Effector CD4-positive, alpha-beta T cell (primary cell): ENCODE results near the gene ROBO1.

ENCODE experiments used
- DNase-seq: peaks from one replicate; pipeline ENCODE4 v3.0.0-alpha.2; 2020

ROBO1 gene

GRCh38 chr3:79002465-79003372 lies 765.1 kb downstream of the ROBO1 start:
- no peak for DNase-seq

- no peak for DNase-seq
Observed at GRCh38 chr3:79001255-79001654, 766.5 kb downstream of the ROBO1 start.

- no peak for DNase-seq
Observed at GRCh38 chr3:78999139-78999538, 768.7 kb downstream of the ROBO1 start.

- DNase-seq: no peak
Observed at GRCh38 chr3:78995087-78995486, 772.7 kb downstream of the ROBO1 start.

- DNase-seq: no peak
Observed at GRCh38 chr3:78994174-78995027, 773.4 kb downstream of the ROBO1 start.

GRCh38 chr3:78993375-78993774 lies 774.4 kb downstream of the ROBO1 start:
- no peak for DNase-seq

GRCh38 chr3:78992830-78993229 lies 775.0 kb downstream of the ROBO1 start:
- no peak for DNase-seq

- no peak for DNase-seq
Observed at GRCh38 chr3:78992400-78992799, 775.4 kb downstream of the ROBO1 start.

GRCh38 chr3:78991656-78992055 lies 776.1 kb downstream of the ROBO1 start:
- DNase-seq: no peak

- DNase-seq: no peak
Observed at GRCh38 chr3:78990156-78990555, 777.6 kb downstream of the ROBO1 start.

GRCh38 chr3:78988324-78988723 lies 779.5 kb downstream of the ROBO1 start:
- no peak for DNase-seq

- no peak for DNase-seq
Observed at GRCh38 chr3:78986416-78987101, 781.2 kb downstream of the ROBO1 start.

- DNase-seq: no peak
Observed at GRCh38 chr3:78985981-78986380, 781.8 kb downstream of the ROBO1 start.

- no peak for DNase-seq
Observed at GRCh38 chr3:78979028-78979427, 788.8 kb downstream of the ROBO1 start.

- no peak for DNase-seq
Observed at GRCh38 chr3:78978037-78978436, 789.8 kb downstream of the ROBO1 start.

- no peak for DNase-seq
Observed at GRCh38 chr3:78977073-78977472, 790.7 kb downstream of the ROBO1 start.

GRCh38 chr3:78976200-78976599 lies 791.6 kb downstream of the ROBO1 start:
- no peak for DNase-seq

- DNase-seq: no peak
Observed at GRCh38 chr3:78974181-78974790, 793.5 kb downstream of the ROBO1 start.

GRCh38 chr3:78972617-78973301 lies 795.0 kb downstream of the ROBO1 start:
- no peak for DNase-seq

- DNase-seq: no peak
Observed at GRCh38 chr3:78970656-78971055, 797.1 kb downstream of the ROBO1 start.

- DNase-seq: no peak
Observed at GRCh38 chr3:78969483-78969882, 798.3 kb downstream of the ROBO1 start.

GRCh38 chr3:78967061-78967460 lies 800.7 kb downstream of the ROBO1 start:
- DNase-seq: no peak
